ENCODE results near the gene FZD10. TPM values are rescaled to one million over a fixed set of nuclear protein-coding genes. Genes with fewer than 3 reads are reported as not detected.

Gene FZD10, protein sequence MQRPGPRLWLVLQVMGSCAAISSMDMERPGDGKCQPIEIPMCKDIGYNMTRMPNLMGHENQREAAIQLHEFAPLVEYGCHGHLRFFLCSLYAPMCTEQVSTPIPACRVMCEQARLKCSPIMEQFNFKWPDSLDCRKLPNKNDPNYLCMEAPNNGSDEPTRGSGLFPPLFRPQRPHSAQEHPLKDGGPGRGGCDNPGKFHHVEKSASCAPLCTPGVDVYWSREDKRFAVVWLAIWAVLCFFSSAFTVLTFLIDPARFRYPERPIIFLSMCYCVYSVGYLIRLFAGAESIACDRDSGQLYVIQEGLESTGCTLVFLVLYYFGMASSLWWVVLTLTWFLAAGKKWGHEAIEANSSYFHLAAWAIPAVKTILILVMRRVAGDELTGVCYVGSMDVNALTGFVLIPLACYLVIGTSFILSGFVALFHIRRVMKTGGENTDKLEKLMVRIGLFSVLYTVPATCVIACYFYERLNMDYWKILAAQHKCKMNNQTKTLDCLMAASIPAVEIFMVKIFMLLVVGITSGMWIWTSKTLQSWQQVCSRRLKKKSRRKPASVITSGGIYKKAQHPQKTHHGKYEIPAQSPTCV
- total RNA-seq (2014; rRNA removed; shearing (Covaris generic)): 0.04 and 0.19 TPM in 2 replicates

DNA sequence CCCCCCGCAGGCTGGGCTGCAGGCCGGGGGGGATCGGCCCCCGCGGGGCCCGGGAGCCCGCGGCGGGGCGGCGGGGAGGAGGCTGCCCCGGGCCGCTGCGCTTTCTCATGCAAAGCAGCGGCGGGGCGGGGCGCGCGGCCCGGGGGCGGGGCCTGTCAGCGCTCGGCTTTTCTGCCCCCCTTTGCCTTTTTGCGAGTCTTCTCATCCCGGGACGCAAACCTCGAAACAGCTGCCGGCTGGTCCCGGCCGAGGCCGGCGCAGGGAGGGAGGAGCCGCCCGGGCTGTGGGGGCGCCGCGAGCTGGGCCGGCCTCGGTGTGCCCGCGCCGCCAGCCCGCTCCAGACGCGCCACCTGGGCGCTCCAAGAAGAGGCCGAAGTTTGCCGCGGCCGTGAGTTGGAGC lies at the start of gene FZD10:
FZD10 (plus strand) TSS at position 198 of the 400 bp plus-strand sequence. CDS start 479 bp downstream, outside the sequence.
- DNase-seq (ENCODE audit: low spot score): peak; percentile 17

DNA sequence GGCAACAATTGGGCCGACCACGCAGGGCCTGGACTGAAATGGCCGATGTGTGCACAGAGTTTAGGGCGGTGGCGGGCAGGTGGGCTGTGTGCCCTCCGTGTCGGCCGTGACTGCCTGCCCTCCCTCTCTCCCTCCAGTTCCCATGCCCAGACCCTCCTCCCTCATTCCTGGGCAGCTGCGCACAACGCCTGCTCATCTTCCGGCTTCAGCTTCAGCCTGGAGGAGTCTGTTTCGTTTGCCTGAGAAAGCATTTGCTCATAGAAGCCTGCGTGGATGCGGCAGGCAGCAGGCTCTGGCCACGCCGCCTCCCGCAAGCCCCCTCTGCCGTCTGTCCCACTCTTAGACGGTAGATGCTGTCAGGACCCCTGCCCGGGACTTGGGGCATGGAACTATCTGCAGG lies 47.3 kb upstream of the FZD10 start:
- DNase-seq (ENCODE audit: low spot score): no peak

DNA sequence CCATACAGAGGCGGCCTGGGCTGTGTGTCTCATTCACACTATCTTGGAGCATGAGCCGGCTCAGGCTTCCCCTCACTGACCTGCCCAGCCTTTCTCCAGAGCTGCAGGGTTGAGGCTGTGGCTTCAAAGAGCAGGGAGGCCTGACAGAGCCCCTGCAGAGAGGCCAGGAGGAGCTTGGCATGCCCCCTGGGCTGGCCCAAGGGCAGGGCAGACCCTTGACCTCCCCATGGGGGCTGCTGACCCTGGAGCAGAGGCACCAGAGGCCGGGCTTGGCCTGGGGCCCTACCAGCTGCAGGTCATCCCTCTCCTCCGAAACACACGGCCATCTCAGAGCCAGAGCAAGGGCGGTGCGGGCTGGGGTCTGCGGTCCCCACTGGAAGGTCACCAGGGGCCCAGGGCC lies 46.6 kb upstream of the FZD10 start:
- no peak for DNase-seq (ENCODE audit: low spot score)

DNA sequence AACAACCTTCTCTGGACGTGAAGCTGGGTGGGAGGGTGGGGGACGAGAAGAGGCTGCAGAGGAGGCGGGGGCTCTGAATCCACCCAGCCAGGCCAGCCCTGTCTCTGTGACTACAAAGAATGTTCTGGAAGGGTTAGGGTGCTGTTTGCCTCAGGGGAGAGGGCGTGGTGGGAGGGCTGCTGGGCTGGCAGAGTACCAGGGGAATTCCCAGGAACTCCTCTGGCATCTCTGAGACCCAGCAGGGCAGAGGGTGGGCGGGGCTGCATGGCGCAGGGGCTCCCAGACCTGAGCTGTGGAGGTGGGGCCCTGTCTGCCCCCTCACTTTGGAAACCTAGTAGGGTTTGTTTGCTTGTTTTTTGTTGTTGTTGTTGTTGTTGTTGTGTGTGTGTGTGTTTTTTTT lies 45.5 kb upstream of the FZD10 start:
- no peak for DNase-seq (ENCODE audit: low spot score)

DNA sequence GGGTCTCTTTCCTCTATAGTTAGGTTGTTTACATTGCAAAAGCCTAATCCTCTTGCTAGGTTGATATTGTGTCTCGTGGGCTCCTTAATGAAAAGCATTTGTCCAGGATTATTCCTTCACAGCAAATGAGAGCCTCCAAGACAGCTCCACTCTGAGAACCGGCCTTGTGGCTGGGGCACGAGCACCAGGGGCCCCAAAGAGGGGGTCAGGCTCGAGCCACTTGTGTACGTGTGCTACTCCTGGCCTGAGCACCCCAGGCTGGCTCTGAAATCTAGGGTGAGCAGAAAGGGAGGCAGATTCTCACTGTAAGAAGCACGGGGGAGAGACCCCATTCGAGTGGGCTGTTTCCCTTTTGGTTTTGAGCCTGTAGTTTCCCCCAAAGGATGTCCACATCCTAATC lies 45.0 kb upstream of the FZD10 start:
- DNase-seq (ENCODE audit: low spot score): no peak

DNA sequence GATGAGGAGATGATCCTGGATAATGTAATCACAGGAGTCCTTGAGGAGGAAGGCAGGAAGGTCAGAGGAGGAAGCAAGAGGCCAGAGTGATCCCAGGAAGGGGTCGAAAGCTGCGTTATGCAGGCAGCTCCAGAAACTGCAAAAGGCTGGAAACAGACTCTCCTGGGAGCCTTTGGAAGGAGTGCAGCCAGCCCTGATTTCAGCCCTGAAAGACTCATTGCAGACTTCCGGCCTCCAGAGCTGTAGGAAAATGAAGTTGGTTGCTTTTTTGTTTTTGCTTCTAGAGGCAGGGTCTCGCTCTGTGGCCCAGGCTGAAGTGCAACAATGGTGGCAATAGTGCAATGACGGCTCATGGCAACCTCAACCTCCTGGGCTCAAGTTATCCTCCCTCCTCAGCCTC lies 44.6 kb upstream of the FZD10 start:
- no peak for DNase-seq (ENCODE audit: low spot score)

DNA sequence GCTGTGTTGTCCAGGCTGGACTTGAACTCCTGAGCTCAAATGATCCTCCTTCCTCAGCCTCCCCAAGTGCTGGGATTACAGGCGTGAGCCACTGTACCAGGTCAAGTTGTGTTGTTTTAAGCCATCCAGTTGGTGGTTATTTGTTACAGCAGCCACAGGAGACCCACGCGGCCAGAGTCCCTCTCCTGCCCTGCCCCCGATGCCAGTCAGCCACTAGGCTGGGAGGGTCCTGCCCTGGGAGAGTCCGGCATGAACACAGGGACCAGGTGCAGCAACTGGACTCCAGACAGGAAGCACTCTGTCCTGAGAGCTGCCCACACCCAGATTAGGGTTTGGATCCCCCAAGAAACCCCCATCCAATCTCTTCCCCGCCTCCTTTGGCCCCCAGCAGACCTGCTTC lies 44.1 kb upstream of the FZD10 start:
- no peak for DNase-seq (ENCODE audit: low spot score)

DNA sequence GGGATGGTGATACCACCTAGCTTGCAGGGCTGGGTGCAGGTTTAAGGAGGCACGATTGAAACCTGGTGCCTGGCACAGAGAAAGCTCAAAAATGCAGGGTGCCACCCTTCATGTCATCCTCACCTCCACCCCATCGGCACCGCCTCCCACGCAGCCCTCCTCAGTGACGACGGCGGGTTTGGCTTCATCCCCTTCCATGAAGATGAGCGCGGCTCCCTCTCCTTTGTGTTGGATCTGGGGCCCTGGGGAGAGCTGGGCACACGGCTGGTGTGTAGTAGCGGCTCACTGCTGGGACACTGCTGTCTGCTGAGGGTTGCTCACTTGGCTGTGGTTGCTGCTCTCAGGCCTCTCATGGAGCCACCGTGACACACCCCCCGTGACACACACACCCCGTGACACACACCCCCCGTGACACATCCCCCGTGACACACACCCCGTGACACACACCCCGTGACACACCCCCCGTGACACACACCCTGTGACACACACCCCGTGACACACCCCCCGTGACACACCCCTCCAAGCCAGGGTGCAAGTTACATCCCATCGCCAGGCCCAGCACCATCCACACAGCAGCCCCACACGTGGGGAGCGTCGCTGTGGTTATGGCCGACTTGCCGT lies 42.9 kb upstream of the FZD10 start:
- DNase-seq (ENCODE audit: low spot score): no peak

DNA sequence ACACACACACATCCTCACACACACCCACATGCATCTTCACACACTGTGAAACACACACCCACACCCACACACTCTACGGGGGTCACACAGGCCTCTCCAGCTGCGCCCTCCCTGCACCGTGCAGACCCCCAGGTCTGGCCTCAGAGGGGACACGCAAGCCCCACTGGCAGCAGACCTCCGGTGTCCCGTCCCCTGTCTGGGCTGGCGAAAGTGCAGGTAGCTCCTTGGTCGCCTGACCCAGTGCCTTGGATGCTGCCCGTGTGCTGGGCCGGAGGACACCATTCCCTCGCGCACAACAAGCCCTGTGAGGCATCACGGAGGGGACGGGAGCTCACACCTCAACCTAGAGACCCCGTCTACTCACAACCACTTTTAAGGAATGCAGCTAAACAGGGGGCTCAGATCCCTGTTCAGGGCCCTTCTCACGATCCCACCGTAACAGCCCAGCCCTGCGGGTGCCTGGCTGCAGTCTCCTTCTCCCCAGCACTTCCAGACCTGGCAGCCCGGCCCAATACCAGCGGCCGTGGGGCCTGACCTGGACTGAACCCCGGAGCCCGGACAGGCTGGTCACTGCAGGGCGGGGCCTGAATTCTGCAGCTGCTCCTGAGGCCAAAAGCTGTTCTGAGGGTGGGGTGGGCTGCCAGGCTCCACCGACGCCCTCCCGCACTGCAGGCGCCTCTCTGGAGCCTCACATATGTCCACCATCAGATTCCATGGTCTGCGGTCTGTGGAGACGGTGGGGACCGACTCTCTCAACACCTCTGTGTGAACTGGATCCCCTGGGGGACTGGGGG lies 42.1 kb upstream of the FZD10 start:
- no peak for DNase-seq (ENCODE audit: low spot score)

DNA sequence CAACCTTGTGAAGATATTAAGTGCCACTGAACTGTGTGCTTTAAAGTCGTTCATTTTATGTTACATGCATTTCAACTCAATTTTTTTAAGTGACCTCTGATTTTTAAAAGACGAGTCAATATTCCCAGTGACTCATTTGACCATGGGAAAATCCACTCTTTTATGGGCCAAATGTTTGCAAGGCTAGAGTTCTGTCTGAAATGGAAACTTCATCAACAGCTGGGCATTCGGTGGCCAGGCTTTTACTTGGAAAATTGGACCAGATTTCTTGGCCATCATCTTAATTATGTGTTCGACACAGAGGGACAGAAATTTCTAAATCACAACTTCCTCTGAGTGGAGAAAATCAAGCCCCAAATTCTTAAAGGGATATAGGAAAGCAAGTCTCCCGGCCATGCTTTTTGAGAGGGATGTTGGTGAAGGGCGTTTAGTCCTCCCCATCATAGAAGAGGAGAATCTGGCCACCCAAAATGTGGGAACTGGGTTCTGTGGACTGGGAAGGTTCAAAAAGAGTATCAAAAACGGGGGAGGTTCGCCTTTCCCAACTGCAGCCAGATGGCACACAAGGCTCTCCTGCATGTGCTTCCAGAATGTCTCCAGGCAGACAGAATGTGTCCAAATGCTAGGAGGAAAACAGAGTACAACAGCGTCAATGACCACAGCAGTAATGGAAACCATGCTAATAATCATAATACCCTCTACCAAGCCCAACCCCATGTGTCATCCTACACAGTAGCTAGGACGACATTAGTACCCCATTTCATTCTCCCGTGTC lies 40.9 kb upstream of the FZD10 start:
- DNase-seq (ENCODE audit: low spot score): no peak

DNA sequence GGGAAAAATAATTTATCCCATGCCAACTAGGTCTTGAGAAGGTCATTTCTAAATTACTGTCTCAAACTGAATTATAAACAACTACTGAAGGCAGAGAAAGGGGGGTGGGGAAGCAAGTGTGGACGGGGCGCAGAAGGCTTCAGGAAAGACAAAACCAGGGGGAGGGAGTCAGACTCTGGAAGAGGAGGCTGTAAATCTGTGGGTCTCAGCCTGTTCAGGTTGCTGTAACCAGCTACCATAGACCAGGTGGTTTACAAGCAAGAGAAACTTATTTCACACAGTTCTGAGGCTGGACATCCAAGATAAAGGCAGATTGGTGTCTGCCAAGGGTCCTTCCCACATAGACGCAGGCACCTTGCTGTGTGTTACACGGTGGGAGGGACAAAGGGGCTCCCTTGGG lies 39.9 kb upstream of the FZD10 start:
- DNase-seq (ENCODE audit: low spot score): no peak

DNA sequence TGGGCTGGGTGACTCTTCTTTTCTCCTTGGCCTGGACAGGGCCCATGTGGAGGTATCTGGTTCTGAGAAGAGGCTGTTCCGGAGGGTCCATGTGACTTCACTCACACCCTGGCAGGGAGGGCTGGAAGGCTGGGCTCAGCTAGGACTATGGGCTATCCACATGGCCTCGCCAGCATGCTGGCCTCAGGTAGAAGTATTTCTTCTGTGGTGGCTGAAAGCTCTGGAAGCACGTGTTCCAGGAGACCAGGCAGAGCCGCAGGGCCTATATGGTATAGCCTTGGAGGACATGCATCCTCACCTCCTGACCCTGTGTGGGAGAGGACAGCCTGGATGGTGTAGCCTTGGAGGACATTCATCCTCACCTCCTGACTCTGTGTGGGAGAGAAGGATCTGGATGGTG lies 38.2 kb upstream of the FZD10 start:
- no peak for DNase-seq (ENCODE audit: low spot score)

DNA sequence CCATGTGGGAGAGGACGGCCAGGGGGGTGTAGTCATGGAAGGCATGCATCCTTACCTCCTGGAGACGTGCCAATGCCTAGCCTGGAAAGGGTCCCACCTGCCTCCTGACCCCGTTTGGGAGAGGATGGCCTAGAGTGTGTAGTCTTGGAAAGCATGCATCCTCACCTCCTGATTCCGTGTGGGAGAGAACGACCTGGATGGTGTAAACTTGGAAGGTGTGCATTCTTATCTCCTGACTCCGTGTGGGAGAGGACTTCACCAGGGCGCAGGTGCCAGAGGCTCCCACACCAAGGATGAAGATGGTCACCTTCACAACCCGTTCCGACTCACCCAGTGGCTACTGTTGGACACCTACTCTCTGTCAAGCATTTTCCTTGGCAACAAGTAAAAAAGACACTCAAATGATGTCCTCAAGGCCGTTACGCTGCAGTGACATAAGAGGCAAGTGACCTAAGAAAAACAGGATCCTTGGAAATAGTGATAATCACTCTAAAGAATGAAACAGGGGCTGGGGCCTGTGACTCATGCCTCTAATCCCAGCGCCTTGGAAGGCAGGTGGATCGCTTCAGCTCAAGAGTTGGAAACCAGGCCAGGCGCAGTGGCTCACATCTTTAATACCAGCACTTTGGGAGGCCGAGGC lies 37.5 kb upstream of the FZD10 start:
- DNase-seq (ENCODE audit: low spot score): no peak

DNA sequence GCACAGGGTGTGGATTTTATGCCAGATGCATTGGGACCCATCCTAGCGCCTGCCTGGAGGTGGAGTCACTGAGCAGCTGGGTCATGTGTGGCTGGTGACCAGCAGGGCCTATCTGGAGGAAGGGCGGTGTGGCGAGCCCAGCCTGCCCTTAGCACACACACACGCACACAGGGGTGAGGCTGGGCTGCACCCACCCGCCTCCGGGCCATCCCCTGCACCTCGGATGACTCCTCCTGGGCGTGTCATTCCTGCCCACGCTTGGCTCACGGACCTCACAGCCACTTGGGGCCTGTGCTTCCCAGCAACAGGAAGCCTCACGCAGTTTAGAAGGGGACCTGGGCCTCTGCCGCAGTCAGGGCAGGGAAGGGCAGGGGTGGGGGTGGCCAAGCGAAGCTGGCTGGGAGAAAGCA lies 36.2 kb upstream of the FZD10 start:
- peak; percentile 43 for DNase-seq (ENCODE audit: low spot score)

DNA sequence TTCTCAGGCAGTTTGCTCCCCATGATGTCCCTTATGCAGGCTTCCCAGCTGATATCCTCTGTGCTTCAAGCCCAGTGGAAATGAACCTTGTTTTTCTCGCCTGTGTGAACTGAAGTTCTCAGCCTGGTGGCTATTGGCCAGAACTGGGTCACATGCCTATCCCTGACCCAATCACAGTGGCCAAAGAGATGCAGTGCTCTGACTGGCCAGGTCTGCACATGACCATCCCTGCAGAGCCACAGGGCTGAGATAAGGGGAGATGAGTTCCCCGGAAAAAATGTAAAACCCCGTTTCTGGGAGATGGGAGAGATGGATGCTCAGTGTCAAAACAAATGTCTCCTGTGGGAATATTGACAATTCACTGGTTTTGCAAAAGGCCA lies 34.7 kb upstream of the FZD10 start:
- DNase-seq (ENCODE audit: low spot score): peak; percentile 28

DNA sequence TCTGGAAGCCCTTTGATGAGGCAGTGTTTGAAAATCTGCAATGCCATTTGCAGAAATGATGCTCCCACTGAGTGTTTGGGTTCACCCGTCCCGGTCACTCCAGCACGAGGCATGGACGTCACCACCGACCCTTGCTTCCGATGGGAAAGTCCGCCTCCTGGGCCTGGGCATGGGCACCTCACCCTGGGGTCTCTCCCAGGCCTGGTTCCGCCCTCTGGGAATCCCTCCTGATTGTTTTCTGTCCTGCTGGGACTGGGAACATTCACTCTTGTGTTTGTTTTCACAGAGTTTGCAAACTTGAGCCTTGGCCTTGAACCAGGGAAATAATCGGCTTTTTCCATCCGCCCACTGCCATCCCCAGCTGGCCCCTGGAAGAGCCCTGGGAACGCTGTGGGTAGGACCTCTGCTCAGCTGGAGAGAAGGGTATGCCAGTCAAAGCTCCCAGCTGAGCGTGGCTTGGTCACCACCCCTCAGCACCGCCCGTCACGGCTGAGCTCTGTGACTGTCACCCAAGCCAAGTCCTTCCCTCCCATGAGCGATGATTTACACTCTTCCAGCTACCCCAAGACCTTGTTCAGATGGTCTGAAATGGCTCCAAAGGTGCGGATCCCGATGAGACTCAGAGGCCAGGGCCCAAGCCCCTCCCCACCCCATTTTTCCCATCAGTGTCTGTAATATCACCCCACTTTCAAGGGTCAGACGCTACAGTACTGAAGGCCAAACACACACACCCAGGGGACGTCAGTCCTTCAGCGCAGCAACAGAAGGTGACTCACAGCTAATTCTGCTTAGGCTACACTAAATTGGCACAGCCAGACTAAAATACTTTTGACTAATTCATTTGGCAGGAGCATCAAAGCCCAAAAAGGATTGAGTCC lies 34.1 kb upstream of the FZD10 start:
- peak; percentile 52 for DNase-seq (ENCODE audit: low spot score)

DNA sequence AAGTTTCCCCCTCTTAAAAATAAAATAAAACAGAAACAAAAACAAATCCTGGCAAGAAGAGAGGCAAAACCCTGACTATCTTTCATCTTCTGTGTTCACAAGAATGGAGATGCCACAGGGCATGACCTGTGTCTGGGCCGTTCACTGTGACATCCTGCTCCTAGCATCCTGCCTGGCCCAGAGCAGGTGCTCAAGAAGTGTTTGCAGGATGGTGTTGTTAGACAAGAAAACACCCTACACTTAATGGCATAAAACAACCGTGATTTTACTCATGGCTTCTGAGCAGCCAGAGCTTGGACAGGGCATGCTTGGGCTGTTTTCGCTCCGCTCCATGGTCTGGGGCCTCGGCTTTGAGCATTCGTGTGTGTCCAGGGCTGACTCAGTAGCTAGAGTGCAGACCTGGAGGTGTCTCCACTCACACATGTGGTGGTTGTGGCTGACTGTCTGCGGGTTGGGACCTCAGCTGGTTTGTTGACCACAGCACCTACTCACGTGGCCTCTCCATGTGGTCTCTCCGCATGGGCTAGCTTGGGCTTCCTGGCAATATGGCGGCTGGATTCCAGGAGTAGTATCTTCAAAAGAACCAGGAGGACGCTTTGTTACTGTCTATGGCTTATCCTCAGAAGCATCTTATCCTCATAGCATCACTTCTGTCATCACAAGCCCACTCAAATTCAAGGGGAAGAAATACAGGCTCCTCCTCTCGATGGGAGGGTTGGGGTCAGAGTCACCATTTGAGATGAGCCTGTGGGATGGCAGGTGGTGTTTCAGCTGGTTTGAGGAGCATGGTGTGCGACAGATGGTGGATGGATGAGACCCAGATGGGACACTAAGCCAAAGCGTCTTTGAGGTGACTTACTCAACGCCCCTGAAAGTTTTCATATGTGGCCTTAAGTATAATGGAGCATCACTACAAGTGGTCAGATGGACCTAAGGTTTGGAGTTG lies 33.2 kb upstream of the FZD10 start:
- no peak for DNase-seq (ENCODE audit: low spot score)

DNA sequence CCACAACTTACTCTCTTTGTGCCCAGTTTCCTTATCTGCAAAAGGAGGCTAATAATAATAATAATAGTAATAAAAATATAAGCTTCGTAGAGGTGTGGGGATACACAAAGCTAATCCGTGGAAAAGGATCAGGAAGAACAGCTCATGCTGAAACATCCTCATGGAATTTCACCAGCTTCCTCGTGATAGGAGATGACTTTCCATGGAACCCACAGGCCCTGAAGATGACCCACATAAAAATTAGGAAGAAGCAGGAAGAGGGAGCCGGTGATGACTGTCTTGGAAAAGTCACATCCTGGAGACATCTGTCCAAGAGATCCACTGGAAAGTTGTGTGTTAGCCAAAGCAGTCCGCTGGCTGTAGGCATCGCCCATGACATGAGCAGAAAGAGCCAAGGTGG lies 31.9 kb upstream of the FZD10 start:
- no peak for DNase-seq (ENCODE audit: low spot score)

DNA sequence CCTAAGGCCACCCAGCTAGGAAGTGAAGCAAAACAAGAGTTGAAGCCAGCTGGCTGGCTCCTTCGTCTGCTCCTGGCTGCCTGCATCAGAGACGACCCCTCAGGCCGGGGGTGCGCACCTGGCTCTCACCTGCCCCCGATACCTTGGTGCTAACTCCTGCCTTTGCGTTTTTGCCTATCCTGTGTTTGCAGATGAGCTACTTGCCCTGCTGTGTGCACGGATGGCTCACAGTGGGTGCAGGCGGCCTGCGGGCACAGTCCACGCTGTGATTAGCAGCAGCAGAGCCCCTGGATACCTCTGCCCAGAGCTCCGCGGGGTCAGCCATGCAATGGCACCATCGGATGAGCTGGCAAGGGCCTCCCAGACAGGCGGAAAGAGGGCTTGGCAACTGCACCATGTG lies 31.2 kb upstream of the FZD10 start:
- DNase-seq (ENCODE audit: low spot score): no peak

Data from H4 (cell line).